ENCODE results near the gene SLC39A6. TPM values are rescaled to one million over a fixed set of nuclear protein-coding genes. Genes with fewer than 3 reads are reported as not detected.

SLC39A6 gene
- polyA plus RNA-seq, 2 of the 4 experiments (the other 2 are of a cell fraction) = 49.1 to 68.0 TPM

DNA sequence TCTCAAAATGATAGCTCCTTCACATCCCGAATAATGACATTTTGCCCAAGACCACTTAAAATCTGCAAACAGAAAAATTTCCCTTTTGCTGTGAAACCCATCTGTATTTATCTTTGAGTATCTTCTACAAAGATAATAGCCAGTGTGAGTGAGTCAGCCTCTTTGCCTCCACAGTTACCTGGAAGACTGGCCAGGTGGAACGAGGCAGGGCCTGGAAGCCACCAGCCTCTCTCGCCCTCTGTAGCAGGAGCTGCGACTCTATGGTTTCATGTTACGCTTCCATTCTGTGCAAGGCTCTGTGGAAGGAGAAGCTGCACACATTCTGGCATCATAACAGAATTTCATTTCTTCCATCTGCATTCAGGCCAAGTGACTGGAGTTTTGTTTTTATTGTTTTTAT is 10.1 kb upstream of the SLC39A6 start:
- POLR2A ChIA-PET = no interaction called here
- CTCF ChIA-PET = interaction anchor here (1.8 kb wide), 1 partner anchor 10 kb away, joined by 4 read pairs; the partner anchor contains the start of gene SLC39A6
- Histone ChIP-seq H3K4me1 (no peaks in the 10 kb centered on the region), H3K9me3 (no peaks in the 10 kb centered on the region), H3K4me2 (no peak overlapping the region), H3K4me3 (no peak overlapping the region), H3K27ac (no peak overlapping the region)
- no peak for DNase-seq (ENCODE audit: low read depth in 1 of 2, low spot score in 1 of 2)
- ATAC-seq = no peak
- FAIRE-seq = no peak
- TF ChIP-seq ZC3H11A (IDR thresholded peaks at IDR 0.05) (no peak), BHLHE40 (IDR thresholded peaks at IDR 0.05; ENCODE audit: low read depth, low read length) (no peak), SMC3 (IDR thresholded peaks at IDR 0.05) (no peak), FOSB (CRISPR knock-in tag; IDR thresholded peaks at IDR 0.05) (no peak), PHF8 (IDR thresholded peaks at IDR 0.05; ENCODE audit: borderline replicate concordance, low read depth) (no peak), ESRRA (IDR thresholded peaks at IDR 0.05; ENCODE audit: borderline replicate concordance, low read length) (no peak)
- TF ChIP-seq, protein P1, sequence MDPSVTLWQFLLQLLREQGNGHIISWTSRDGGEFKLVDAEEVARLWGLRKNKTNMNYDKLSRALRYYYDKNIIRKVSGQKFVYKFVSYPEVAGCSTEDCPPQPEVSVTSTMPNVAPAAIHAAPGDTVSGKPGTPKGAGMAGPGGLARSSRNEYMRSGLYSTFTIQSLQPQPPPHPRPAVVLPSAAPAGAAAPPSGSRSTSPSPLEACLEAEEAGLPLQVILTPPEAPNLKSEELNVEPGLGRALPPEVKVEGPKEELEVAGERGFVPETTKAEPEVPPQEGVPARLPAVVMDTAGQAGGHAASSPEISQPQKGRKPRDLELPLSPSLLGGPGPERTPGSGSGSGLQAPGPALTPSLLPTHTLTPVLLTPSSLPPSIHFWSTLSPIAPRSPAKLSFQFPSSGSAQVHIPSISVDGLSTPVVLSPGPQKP (IDR thresholded peaks at IDR 0.05; ENCODE audit: low read depth, low read length) = no peak
- TF ChIP-seq, protein P2, sequence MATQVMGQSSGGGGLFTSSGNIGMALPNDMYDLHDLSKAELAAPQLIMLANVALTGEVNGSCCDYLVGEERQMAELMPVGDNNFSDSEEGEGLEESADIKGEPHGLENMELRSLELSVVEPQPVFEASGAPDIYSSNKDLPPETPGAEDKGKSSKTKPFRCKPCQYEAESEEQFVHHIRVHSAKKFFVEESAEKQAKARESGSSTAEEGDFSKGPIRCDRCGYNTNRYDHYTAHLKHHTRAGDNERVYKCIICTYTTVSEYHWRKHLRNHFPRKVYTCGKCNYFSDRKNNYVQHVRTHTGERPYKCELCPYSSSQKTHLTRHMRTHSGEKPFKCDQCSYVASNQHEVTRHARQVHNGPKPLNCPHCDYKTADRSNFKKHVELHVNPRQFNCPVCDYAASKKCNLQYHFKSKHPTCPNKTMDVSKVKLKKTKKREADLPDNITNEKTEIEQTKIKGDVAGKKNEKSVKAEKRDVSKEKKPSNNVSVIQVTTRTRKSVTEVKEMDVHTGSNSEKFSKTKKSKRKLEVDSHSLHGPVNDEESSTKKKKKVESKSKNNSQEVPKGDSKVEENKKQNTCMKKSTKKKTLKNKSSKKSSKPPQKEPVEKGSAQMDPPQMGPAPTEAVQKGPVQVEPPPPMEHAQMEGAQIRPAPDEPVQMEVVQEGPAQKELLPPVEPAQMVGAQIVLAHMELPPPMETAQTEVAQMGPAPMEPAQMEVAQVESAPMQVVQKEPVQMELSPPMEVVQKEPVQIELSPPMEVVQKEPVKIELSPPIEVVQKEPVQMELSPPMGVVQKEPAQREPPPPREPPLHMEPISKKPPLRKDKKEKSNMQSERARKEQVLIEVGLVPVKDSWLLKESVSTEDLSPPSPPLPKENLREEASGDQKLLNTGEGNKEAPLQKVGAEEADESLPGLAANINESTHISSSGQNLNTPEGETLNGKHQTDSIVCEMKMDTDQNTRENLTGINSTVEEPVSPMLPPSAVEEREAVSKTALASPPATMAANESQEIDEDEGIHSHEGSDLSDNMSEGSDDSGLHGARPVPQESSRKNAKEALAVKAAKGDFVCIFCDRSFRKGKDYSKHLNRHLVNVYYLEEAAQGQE (IDR thresholded peaks at IDR 0.05) = no peak
- over 99% methylated on average over 5 of the region's 5 CpGs for WGBS (ENCODE audit: missing lambda C conversion rate)

DNA sequence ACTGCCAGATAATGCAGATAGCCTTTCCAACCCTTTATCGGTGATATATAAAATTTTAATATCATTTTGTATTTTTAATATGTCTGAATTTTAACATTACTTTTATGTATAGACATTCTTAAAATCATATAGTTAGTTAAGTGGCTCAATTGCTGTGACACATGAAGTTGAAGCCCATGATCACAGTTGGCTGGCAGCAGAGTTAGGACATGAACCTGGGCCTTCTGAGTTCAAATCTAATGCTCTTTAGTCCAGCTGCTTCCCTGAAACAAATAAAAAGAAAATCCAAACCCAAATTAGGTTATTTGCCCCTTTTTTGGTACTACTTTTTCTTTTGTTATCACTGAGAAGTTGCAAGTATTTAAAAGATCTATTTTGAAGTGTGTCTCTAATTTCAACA is 6.1 kb upstream of the SLC39A6 start:
- Histone ChIP-seq H3K9me3 (no peaks in the 10 kb centered on the region), H3K4me2 (no peak overlapping the region), H3K27ac (no peak overlapping the region), H3K4me3 (no peak overlapping the region), H3K4me1 (peaks cover 5% of the 10 kb centered on the region; the same call in 1 of the 3 replicates)
- POLR2A ChIA-PET = no interaction called here
- FAIRE-seq (no peak), ATAC-seq (no peak), DNase-seq (ENCODE audit: low read depth in 1 of 2, low spot score in 1 of 2) (no peak)
- TF ChIP-seq KDM5A (IDR thresholded peaks at IDR 0.05) = no peak
- TF ChIP-seq, protein P3, sequence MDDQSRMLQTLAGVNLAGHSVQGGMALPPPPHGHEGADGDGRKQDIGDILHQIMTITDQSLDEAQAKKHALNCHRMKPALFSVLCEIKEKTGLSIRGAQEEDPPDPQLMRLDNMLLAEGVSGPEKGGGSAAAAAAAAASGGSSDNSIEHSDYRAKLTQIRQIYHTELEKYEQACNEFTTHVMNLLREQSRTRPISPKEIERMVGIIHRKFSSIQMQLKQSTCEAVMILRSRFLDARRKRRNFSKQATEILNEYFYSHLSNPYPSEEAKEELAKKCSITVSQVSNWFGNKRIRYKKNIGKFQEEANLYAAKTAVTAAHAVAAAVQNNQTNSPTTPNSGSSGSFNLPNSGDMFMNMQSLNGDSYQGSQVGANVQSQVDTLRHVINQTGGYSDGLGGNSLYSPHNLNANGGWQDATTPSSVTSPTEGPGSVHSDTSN (IDR thresholded peaks at IDR 0.05) = no peak
- TF ChIP-seq, protein P4, sequence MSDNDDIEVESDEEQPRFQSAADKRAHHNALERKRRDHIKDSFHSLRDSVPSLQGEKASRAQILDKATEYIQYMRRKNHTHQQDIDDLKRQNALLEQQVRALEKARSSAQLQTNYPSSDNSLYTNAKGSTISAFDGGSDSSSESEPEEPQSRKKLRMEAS (IDR thresholded peaks at IDR 0.05) = no peak
- no peak for TF ChIP-seq SMC3 (IDR thresholded peaks at IDR 0.05)
- no peak for TF ChIP-seq ZSCAN20 (CRISPR knock-in tag; IDR thresholded peaks at IDR 0.05)
- no peak for TF ChIP-seq MAZ (IDR thresholded peaks at IDR 0.05; ENCODE audit: borderline replicate concordance, low read depth, low read length)
- no peak for TF ChIP-seq RCOR1 (IDR thresholded peaks at IDR 0.05; ENCODE audit: low read depth, low read length)
- TF ChIP-seq POLR2AphosphoS2 (conservative IDR thresholded peaks at IDR 0.05; ENCODE audit: low read length) = no peak
- TF ChIP-seq SREBF2 (IDR thresholded peaks at IDR 0.05) = no peak
- TF ChIP-seq TP53 (CRISPR knock-in tag; IDR thresholded peaks at IDR 0.05) = no peak
- CTCF ChIA-PET = no interaction called here
- 94% methylated on average over 1 of the region's 1 CpG for WGBS (ENCODE audit: missing lambda C conversion rate)

DNA sequence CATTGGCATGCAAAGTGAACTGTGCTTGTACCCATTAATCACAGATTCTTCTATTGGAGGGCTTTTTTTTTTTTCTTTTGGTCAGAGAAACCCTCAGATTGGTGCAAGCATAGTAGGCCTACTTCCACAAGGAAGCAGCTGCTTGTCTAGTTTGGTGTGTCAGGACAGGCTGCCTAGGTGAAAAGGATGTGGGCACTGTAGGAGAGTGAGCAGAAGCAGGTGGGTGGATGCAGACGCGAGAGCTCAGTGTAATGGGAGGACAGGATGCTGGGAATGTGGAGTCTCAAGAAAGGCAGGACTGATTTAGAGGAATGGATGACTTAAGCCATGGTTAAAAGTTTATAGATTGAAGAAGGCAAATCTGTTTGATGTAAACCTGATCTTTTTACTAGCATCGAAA is 3.6 kb upstream of the SLC39A6 start:
- DNase-seq (ENCODE audit: low read depth in 1 of 2, low spot score in 1 of 2) (no peak), ATAC-seq (no peak), FAIRE-seq (no peak)
- no peak overlapping the region for H3K4me2 ChIP-seq
- peaks cover 11% of the 10 kb centered on the region; the same call in 2 of the 3 replicates for H3K4me1 ChIP-seq
- no peaks in the 10 kb centered on the region for H3K9me3 ChIP-seq
- POLR2A ChIA-PET = no interaction called here
- CTCF ChIA-PET = no interaction called here
- 87% methylated on average over 3 of the region's 3 CpGs for WGBS (ENCODE audit: missing lambda C conversion rate)
- H3K4me3 ChIP-seq = no peak overlapping the region
- no peak overlapping the region for H3K27ac ChIP-seq
- TF ChIP-seq, protein P5, sequence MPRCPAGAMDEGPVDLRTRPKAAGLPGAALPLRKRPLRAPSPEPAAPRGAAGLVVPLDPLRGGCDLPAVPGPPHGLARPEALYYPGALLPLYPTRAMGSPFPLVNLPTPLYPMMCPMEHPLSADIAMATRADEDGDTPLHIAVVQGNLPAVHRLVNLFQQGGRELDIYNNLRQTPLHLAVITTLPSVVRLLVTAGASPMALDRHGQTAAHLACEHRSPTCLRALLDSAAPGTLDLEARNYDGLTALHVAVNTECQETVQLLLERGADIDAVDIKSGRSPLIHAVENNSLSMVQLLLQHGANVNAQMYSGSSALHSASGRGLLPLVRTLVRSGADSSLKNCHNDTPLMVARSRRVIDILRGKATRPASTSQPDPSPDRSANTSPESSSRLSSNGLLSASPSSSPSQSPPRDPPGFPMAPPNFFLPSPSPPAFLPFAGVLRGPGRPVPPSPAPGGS (IDR thresholded peaks at IDR 0.05) = no peak
- TF ChIP-seq, protein P4 (IDR thresholded peaks at IDR 0.05) = no peak
- TF ChIP-seq NR3C1 (IDR thresholded peaks at IDR 0.05) = no peak
- TF ChIP-seq, protein P6, sequence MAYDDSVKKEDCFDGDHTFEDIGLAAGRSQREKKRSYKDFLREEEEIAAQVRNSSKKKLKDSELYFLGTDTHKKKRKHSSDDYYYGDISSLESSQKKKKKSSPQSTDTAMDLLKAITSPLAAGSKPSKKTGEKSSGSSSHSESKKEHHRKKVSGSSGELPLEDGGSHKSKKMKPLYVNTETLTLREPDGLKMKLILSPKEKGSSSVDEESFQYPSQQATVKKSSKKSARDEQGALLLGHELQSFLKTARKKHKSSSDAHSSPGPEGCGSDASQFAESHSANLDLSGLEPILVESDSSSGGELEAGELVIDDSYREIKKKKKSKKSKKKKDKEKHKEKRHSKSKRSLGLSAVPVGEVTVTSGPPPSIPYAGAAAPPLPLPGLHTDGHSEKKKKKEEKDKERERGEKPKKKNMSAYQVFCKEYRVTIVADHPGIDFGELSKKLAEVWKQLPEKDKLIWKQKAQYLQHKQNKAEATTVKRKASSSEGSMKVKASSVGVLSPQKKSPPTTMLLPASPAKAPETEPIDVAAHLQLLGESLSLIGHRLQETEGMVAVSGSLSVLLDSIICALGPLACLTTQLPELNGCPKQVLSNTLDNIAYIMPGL (CRISPR knock-in tag; IDR thresholded peaks at IDR 0.05; ENCODE audit: borderline replicate concordance) = no peak
- TF ChIP-seq POLR2AphosphoS2 (conservative IDR thresholded peaks at IDR 0.05; ENCODE audit: low read length) = no peak
- TF ChIP-seq TFCP2L1 (CRISPR knock-in tag; IDR thresholded peaks at IDR 0.05) = no peak
- no peak for TF ChIP-seq CEBPB (IDR thresholded peaks at IDR 0.05)
- TF ChIP-seq, protein P7, sequence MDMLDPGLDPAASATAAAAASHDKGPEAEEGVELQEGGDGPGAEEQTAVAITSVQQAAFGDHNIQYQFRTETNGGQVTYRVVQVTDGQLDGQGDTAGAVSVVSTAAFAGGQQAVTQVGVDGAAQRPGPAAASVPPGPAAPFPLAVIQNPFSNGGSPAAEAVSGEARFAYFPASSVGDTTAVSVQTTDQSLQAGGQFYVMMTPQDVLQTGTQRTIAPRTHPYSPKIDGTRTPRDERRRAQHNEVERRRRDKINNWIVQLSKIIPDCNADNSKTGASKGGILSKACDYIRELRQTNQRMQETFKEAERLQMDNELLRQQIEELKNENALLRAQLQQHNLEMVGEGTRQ (IDR thresholded peaks at IDR 0.05) = no peak
- TF ChIP-seq MAFK (IDR thresholded peaks at IDR 0.05; ENCODE audit: partially characterized antibody) = no peak
- TF ChIP-seq EHMT2 (IDR thresholded peaks at IDR 0.05; ENCODE audit: low read depth) = no peak

Data from A549 (cell line).